RWPE2 (cell line): ENCODE data around the gene BLVRA.

Experiments
- ATAC-seq: fragments of 200-7000 bp; cut with Tn5 transposase; 3 replicates; pipeline ENCODE4 v1.9.1; 2021; ENCODE audit warnings: low read depth
- DNase-seq: peaks from one replicate; pipeline ENCODE4 v3.0.0-alpha.2; 2020; ENCODE audit warnings: low spot score
- H3K27ac ChIP-seq: fragments of 450-650 bp; 2 replicates; pipeline ENCODE4 v1.5.1; 2017; ENCODE audit warnings: mild to moderate bottlenecking; ENCODE audit not compliant: poor library complexity, severe bottlenecking
- H3K27me3 ChIP-seq: fragments of 250-450 bp; sonication (Bioruptor Pico); 2 replicates; pipeline ENCODE4 v1.5.1; 2021; ENCODE audit warnings: mild to moderate bottlenecking, moderate library complexity; ENCODE audit not compliant: insufficient read depth, poor library complexity, severe bottlenecking
- H3K36me3 ChIP-seq: fragments of 250-450 bp; sonication (Bioruptor Pico); 2 replicates; pipeline ENCODE4 v1.5.1; 2020; ENCODE audit warnings: low read depth, mild to moderate bottlenecking, moderate library complexity
- H3K4me1 ChIP-seq: fragments of 250-450 bp; sonication (Bioruptor Pico); 2 replicates; pipeline ENCODE4 v1.5.1; 2021; ENCODE audit warnings: mild to moderate bottlenecking, moderate library complexity; ENCODE audit not compliant: insufficient read depth, poor library complexity, severe bottlenecking
- H3K4me3 ChIP-seq: fragments of 250-450 bp; sonication (Bioruptor Pico); 2 replicates; pipeline ENCODE4 v1.5.1; 2021; ENCODE audit warnings: mild to moderate bottlenecking, moderate library complexity; ENCODE audit not compliant: severe bottlenecking
- H3K9me3 ChIP-seq: fragments of 250-450 bp; sonication (Bioruptor Pico); 2 replicates; pipeline ENCODE4 v1.5.1; 2021; ENCODE audit warnings: mild to moderate bottlenecking, moderate library complexity; ENCODE audit not compliant: severe bottlenecking
- TF ChIP-seq, protein P1 (sequence below): fragments of 450-650 bp; IDR thresholded peaks from one replicate; pipeline ENCODE4 v1.5.1; 2017; ENCODE audit warnings: mild to moderate bottlenecking, moderate library complexity; ENCODE audit not compliant: poor library complexity, severe bottlenecking

Gene BLVRA

DNA sequence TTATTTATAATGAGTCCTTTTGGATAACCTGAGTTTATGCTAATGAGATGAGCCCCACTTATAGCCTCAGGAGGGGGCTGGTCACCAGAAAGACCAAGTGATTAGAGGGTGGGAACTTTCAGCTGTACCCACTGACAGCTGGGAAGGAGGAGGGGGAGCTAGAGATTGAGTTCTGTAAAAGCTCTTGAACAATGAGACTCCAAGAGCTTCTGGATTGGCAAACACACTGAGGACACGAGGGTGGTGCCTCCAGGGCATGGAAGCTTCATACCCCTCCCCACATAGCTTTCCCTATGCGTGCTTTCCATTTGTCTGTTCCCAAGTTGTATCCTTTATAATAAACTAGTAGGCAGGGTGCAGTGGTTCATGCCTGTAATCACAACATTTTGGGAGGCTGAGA lies 90.6 kb downstream of the BLVRA start:
- Histone ChIP-seq H3K36me3 (no peaks in the 10 kb centered on the region), H3K27me3 (no peaks in the 10 kb centered on the region), H3K4me3 (no peak overlapping the region), H3K27ac (no peak overlapping the region), H3K9me3 (no peaks in the 10 kb centered on the region), H3K4me1 (no peaks in the 10 kb centered on the region)
- ATAC-seq (no peak), DNase-seq (no peak)
- TF ChIP-seq, protein P1, sequence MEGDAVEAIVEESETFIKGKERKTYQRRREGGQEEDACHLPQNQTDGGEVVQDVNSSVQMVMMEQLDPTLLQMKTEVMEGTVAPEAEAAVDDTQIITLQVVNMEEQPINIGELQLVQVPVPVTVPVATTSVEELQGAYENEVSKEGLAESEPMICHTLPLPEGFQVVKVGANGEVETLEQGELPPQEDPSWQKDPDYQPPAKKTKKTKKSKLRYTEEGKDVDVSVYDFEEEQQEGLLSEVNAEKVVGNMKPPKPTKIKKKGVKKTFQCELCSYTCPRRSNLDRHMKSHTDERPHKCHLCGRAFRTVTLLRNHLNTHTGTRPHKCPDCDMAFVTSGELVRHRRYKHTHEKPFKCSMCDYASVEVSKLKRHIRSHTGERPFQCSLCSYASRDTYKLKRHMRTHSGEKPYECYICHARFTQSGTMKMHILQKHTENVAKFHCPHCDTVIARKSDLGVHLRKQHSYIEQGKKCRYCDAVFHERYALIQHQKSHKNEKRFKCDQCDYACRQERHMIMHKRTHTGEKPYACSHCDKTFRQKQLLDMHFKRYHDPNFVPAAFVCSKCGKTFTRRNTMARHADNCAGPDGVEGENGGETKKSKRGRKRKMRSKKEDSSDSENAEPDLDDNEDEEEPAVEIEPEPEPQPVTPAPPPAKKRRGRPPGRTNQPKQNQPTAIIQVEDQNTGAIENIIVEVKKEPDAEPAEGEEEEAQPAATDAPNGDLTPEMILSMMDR: no peak

DNA sequence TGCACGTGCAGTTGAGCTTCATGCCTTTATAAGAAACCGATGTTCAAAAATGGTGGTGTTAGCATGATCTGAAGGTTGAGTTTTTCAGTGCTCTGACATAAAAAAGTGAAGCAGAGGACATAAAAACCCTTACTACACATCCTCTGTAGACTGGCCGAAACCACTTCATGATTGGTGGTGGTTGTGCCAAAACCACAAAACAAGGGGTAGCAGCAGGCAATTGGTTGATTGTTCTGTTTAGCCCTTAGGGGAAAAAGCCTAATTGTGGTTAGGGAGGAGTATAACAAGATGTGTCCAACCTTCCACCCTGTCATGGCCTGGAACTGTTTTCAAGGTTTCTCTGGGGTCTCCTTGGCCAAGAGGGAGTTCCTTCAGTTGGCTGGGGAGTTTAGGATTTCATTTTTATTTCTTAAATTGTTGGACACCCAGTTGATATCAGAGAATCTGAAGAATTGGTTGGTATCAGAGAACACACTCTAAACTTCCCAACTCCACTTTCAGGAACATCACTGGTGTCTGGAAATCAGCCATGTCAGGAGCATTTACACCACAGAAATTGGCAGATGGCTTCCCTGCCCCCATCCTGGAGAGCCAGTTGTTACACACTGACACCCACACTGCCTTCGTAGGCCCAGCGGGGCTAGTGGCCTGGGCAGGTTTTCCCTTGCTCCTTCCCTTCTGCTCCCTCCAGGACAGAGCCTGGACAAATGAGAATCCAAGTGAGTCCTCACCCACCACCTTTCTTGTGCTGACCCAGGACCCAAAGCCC lies 92.1 kb downstream of the BLVRA start:
- Histone ChIP-seq H3K36me3 (no peaks in the 10 kb centered on the region), H3K4me1 (no peaks in the 10 kb centered on the region), H3K9me3 (no peaks in the 10 kb centered on the region), H3K4me3 (no peak overlapping the region), H3K27ac (no peak overlapping the region), H3K27me3 (no peaks in the 10 kb centered on the region)
- TF ChIP-seq, protein P1: no peak
- DNase-seq: no peak
- ATAC-seq: no peak

DNA sequence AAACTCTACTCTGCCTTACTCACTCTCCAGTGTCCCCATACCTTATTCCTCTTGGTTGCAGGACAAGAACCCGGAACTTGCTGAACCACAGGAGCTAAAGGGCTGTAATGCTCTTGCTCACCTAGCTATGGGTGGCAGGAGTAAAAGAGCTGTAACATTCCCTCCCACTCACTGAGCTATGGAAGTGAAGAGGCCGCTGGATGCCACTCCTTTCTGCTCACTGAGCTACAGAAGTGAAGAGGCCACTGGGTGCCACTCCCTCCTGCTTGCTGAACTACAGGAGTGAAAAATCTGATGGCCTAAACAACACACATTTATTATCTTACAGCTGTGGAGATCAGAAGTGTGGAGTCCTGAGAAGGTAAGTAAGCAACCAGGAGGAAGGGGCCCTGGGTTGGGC lies 93.3 kb downstream of the BLVRA start:
- H3K9me3 ChIP-seq: no peaks in the 10 kb centered on the region
- ATAC-seq (no peak), DNase-seq (no peak)
- no peaks in the 10 kb centered on the region for H3K4me1 ChIP-seq
- no peaks in the 10 kb centered on the region for H3K36me3 ChIP-seq
- H3K27me3 ChIP-seq: no peaks in the 10 kb centered on the region
- TF ChIP-seq, protein P1: no peak
- H3K27ac ChIP-seq: no peak overlapping the region
- H3K4me3 ChIP-seq: no peak overlapping the region

DNA sequence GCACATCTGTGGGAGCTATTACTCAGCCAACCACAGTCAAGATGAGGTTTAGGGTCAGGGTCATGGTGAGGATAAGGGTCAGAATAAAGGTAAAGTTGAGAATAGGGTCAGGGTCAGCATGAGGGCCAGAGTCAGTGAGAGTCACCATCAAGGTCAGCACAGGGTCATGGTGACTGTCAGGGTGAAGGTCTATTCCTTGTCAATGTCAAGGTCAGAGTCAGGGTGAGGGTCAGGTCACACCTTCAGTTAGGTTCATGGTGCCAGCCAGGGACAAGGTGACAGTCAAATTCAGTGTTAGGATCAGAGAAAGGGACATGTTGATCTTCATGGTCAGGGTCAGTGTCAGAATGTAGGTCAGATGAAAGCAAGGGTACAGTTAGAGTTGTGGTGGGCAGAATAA lies 96.7 kb downstream of the BLVRA start:
- TF ChIP-seq, protein P1: no peak
- ATAC-seq (no peak), DNase-seq (no peak)
- H3K27me3 ChIP-seq: no peaks in the 10 kb centered on the region
- H3K36me3 ChIP-seq: no peaks in the 10 kb centered on the region
- no peak overlapping the region for H3K4me3 ChIP-seq
- no peaks in the 10 kb centered on the region for H3K4me1 ChIP-seq
- H3K9me3 ChIP-seq: no peaks in the 10 kb centered on the region
- H3K27ac ChIP-seq: no peak overlapping the region

DNA sequence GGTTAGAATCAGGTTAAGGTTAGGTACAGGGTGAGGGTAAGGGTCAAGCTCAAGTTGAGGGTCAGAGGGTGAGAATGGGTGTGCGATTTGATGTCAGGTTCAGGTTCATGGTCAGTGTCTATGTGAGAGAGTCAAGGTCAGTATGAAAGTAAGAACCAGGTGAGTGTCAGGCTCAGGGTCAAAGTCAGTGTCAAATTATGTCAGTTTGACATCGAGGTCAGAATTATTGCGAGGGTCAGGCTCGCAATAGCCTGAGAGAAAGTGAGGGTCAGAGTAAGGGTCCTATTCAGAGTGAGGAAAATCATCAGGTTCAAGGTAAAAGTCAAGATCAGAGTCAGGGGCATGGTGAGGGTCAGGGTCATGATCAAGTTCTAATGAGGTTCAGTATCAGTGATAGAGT lies 97.8 kb downstream of the BLVRA start:
- DNase-seq (no peak), ATAC-seq (no peak)
- no peak overlapping the region for H3K4me3 ChIP-seq
- TF ChIP-seq, protein P1: no peak
- no peak overlapping the region for H3K27ac ChIP-seq
- H3K9me3 ChIP-seq: no peaks in the 10 kb centered on the region
- no peaks in the 10 kb centered on the region for H3K36me3 ChIP-seq
- H3K4me1 ChIP-seq: no peaks in the 10 kb centered on the region
- no peaks in the 10 kb centered on the region for H3K27me3 ChIP-seq
